ENCODE measurements around the gene TRIB2. TPM values are rescaled to one million over a fixed set of nuclear protein-coding genes. Genes with fewer than 3 reads are reported as not detected.

Gene TRIB2
- total and polyA plus RNA-seq, 2 donors from 2014 or later = 29.6 to 69.2 TPM

GRCh38 chr2:12688893-12689292 lies 27.8 kb upstream of the TRIB2 start:
- TF ChIP-seq CTCF (IDR thresholded peaks at IDR 0.05; ENCODE audit: borderline replicate concordance, extremely low read depth, insufficient read depth) = no peak
- FAIRE-seq = no peak

GRCh38 chr2:12693509-12693908 lies 23.2 kb upstream of the TRIB2 start:
- intact Hi-C loops (cut with DNase I) = no loop called here
- no peaks in the 10 kb centered on the region for H3K4me1 ChIP-seq (ENCODE audit: control insufficient read depth in 2 of 3, insufficient read depth in 2 of 3, low read depth in 1 of 3, low read length in 3 of 3)

More at GRCh38 chr2:12688893-12689292, 27.8 kb upstream of the TRIB2 start:
- H3K36me3 ChIP-seq (ENCODE audit: control insufficient read depth in 2 of 3, insufficient read depth in 3 of 3, low read length in 3 of 3) = no peaks in the 10 kb centered on the region
- intact Hi-C loops (cut with DNase I) = no loop called here
- peaks cover 3 to 5% (median 4%) of the 10 kb centered on the region in 3 donors for H3K4me1 ChIP-seq (ENCODE audit: control insufficient read depth in 2 of 3, insufficient read depth in 2 of 3, low read depth in 1 of 3, low read length in 3 of 3)
- DNase-seq = no peak
- H3K9ac ChIP-seq (ENCODE audit: low read length in 3 of 3) = no peak overlapping the region
- H3K27ac ChIP-seq (ENCODE audit: low read depth in 2 of 2, low read length in 2 of 2) = no peak overlapping the region
- H3K4me3 ChIP-seq (ENCODE audit: low read length in 3 of 3) = no peak overlapping the region
- peaks cover 0 to 3% (median 0%) of the 10 kb centered on the region in 3 donors for H3K9me3 ChIP-seq (ENCODE audit: control insufficient read depth in 2 of 3, insufficient read depth in 1 of 3, low read length in 3 of 3)
- H3K27me3 ChIP-seq (ENCODE audit: control insufficient read depth, insufficient read depth, low read length) = no peaks in the 10 kb centered on the region

GRCh38 chr2:12694990-12695774 lies 21.6 kb upstream of the TRIB2 start:
- Histone ChIP-seq H3K27ac (ENCODE audit: low read depth in 2 of 2, low read length in 2 of 2) (no peak overlapping the region), H3K9me3 (ENCODE audit: control insufficient read depth in 2 of 3, insufficient read depth in 1 of 3, low read length in 3 of 3) (no peaks in the 10 kb centered on the region), H3K4me1 (ENCODE audit: control insufficient read depth in 2 of 3, insufficient read depth in 2 of 3, low read depth in 1 of 3, low read length in 3 of 3) (no peaks in the 10 kb centered on the region), H3K4me3 (ENCODE audit: low read length in 3 of 3) (no peak overlapping the region), H3K9ac (ENCODE audit: low read length in 3 of 3) (no peak overlapping the region), H3K27me3 (ENCODE audit: control insufficient read depth, insufficient read depth, low read length) (no peaks in the 10 kb centered on the region), H3K36me3 (ENCODE audit: control insufficient read depth in 2 of 3, insufficient read depth in 3 of 3, low read length in 3 of 3) (no peaks in the 10 kb centered on the region)
- TF ChIP-seq CTCF (IDR thresholded peaks at IDR 0.05; ENCODE audit: borderline replicate concordance, extremely low read depth, insufficient read depth) = no peak
- no peak for FAIRE-seq
- DNase-seq = no peak
- intact Hi-C loops (cut with DNase I) = no loop called here

More at GRCh38 chr2:12693509-12693908, 23.2 kb upstream of the TRIB2 start:
- Histone ChIP-seq H3K9ac (ENCODE audit: low read length in 3 of 3) (no peak overlapping the region), H3K27ac (ENCODE audit: low read depth in 2 of 2, low read length in 2 of 2) (no peak overlapping the region), H3K36me3 (ENCODE audit: control insufficient read depth in 2 of 3, insufficient read depth in 3 of 3, low read length in 3 of 3) (no peaks in the 10 kb centered on the region), H3K4me3 (ENCODE audit: low read length in 3 of 3) (no peak overlapping the region), H3K27me3 (ENCODE audit: control insufficient read depth, insufficient read depth, low read length) (no peaks in the 10 kb centered on the region), H3K9me3 (ENCODE audit: control insufficient read depth in 2 of 3, insufficient read depth in 1 of 3, low read length in 3 of 3) (peaks cover 0 to 3% (median 0%) of the 10 kb centered on the region in 3 donors)
- DNase-seq = no peak
- no peak for FAIRE-seq
- no peak for TF ChIP-seq CTCF (IDR thresholded peaks at IDR 0.05; ENCODE audit: borderline replicate concordance, extremely low read depth, insufficient read depth)
